AG09309 (cell line): ENCODE measurements around the gene HMHB1.
"Not testable (repeated sequence)": the region's sequence is repeated elsewhere in the genome, so short reads cannot be mapped to it uniquely, and the experiment has no call there.

Source experiments
- DNase-seq: peaks from one replicate; pipeline ENCODE4 v3.0.0-alpha.2; 2010; ENCODE audit warnings: low read depth
- H3K4me3 ChIP-seq: 2 replicates; pipeline ENCODE4 v1.5.1; 2011; ENCODE audit warnings: mild to moderate bottlenecking, low read depth, low read length, moderate library complexity; ENCODE audit not compliant: control insufficient read depth
- TF ChIP-seq, protein P1 (sequence below): IDR thresholded peaks from 2 replicates; pipeline ENCODE4 v1.5.1; 2011; ENCODE audit warnings: mild to moderate bottlenecking, low read depth, low read length, inconsistent platforms; ENCODE audit not compliant: insufficient read depth, control insufficient read depth; ENCODE audit errors: missing control alignments

Gene HMHB1

DNA sequence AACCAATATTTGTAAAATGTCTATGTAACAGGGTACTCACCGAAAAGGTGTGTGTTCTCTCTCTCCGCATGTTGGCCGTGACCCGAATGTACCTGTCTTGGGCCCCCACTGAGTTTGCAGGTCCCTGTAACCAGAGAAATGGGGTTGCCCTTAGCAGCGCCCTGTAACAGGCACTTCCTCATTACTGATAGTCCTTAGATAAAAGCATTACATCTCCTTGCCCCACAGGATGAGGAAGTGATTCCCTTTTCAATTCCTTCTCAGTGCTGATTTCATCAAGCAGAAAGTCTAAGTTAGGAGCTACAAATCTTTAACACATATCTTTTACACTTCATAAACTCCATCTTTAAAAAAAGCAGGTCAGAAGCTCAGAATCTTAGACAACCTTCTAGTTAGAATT lies 15.2 kb upstream of the HMHB1 start:
- TF ChIP-seq, protein P1, sequence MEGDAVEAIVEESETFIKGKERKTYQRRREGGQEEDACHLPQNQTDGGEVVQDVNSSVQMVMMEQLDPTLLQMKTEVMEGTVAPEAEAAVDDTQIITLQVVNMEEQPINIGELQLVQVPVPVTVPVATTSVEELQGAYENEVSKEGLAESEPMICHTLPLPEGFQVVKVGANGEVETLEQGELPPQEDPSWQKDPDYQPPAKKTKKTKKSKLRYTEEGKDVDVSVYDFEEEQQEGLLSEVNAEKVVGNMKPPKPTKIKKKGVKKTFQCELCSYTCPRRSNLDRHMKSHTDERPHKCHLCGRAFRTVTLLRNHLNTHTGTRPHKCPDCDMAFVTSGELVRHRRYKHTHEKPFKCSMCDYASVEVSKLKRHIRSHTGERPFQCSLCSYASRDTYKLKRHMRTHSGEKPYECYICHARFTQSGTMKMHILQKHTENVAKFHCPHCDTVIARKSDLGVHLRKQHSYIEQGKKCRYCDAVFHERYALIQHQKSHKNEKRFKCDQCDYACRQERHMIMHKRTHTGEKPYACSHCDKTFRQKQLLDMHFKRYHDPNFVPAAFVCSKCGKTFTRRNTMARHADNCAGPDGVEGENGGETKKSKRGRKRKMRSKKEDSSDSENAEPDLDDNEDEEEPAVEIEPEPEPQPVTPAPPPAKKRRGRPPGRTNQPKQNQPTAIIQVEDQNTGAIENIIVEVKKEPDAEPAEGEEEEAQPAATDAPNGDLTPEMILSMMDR: no peak
- H3K4me3 ChIP-seq: no peak overlapping the region
- DNase-seq: no peak

- no peak for DNase-seq
- no peak overlapping the region for H3K4me3 ChIP-seq
- TF ChIP-seq, protein P1: no peak
Measured at GRCh38 chr5:143800715-143801114, 11.2 kb upstream of the HMHB1 start.

DNA sequence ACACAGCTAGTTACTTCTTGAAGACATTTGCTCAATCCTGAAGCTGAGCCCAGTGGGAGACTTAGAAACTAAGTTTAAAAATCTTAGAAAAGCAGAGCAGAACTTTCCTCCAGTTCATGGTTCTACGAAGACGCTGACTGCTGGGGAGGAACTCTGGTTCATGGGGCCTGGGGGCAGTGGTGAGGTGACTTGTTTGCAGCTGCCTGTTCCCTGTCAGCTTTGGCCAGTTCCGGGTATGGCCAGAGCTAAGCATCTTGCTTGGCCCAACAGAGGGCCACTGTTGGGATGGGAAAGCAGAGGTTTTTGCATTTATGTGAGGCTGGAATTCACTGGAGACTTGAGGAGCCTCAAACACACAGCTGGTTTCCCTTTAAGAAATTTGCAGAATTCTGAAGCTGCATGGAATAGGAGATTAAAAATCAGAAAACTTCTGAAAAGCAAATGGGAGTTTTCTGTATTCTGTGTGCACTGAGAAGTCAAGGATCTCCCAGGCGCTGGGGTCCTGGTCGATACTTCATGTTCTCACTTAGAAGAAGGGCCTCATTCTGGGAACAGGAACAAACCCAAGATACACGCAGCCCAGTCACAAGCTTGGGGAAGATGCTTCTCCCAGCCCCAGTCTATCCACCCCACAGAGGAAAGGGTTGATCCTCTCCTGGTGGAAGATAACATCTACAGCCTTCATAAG lies 10.6 kb upstream of the HMHB1 start:
- TF ChIP-seq, protein P1: no peak
- H3K4me3 ChIP-seq: no peak overlapping the region
- no peak for DNase-seq

DNA sequence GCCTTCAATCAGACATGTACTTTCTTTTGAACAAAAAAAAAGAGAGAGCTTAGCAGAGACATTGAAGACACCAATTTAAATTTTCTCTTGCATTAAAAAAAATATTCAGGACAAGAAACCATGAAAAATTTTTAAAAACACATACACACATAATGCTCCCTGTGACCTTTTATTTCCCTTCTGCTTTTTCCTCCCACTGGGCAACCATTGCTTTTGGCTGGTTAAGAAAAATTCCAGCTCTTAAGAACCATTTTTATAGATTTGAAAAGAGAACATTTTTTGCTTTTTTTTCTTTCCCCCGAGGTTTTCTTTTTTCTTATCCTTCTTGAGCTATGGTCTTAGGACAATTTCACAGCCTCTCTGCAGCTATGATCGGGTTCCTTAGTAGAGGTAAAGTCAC lies 6.1 kb upstream of the HMHB1 start:
- TF ChIP-seq, protein P1: no peak
- no peak for DNase-seq
- no peak overlapping the region for H3K4me3 ChIP-seq

GRCh38 chr5:143806579-143806978 lies 5.4 kb upstream of the HMHB1 start:
- TF ChIP-seq, protein P1: no peak
- no peak overlapping the region for H3K4me3 ChIP-seq
- DNase-seq: no peak

GRCh38 chr5:143807401-143807800 lies 4.6 kb upstream of the HMHB1 start:
- TF ChIP-seq, protein P1: no peak
- no peak overlapping the region for H3K4me3 ChIP-seq
- DNase-seq: no peak

DNA sequence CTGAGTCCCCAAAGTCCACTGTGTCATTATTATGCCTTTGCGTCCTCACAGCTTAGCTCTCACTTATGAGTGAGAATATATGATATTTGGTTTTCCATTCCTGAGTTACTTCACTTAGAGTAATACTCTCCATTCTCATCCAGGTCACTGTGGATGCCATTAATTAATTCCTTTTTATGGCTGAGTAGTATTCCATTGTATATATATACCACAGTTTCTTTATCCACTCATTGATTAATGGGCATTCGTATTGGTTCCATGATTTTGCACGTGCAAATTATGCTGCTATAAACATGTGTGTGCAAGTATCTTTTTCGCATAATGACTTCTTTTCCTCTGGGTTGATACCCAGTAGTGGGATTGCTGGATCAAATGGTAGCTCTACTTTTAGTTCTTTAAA lies 4.4 kb downstream of the HMHB1 start:
- not testable (repeated sequence) for DNase-seq, H3K4me3 ChIP-seq
